Activated T-helper 17 cell treated with anti-CD3 and anti-CD28 coated beads, Interleukin-2, amount 50 U/mL, for 72 hours (primary cell): ENCODE results near the gene HOXB1. TPM values are rescaled to one million over a fixed set of nuclear protein-coding genes. Genes with fewer than 3 reads are reported as not detected.
A peak's percentile ranks its signal among the peaks of the same experiment; 100 is the strongest.

Experiments
- ATAC-seq: fragments of 150-1000 bp; cut with Tn5 transposase; replicated peaks from 2 replicates; pipeline ENCODE4 v1.10.0; 2021; ENCODE audit warnings: mild to moderate bottlenecking, moderate library complexity
- H3K27ac Mint-ChIP-seq: one replicate; pipeline ENCODE4 v1.8.0; 2022; ENCODE audit warnings: mixed read lengths
- H3K27me3 Mint-ChIP-seq: one replicate; pipeline ENCODE4 v1.8.0; 2022; ENCODE audit warnings: mixed read lengths
- H3K36me3 Mint-ChIP-seq: one replicate; pipeline ENCODE4 v1.8.0; 2022; ENCODE audit warnings: low read depth, mild to moderate bottlenecking, mixed read lengths
- H3K4me1 Mint-ChIP-seq: one replicate; pipeline ENCODE4 v1.8.0; 2022; ENCODE audit warnings: mixed read lengths
- H3K4me3 Mint-ChIP-seq: one replicate; pipeline ENCODE4 v1.8.0; 2022; ENCODE audit warnings: mild to moderate bottlenecking, mixed read lengths
- H3K9me3 Mint-ChIP-seq: one replicate; pipeline ENCODE4 v1.8.0; 2022; ENCODE audit warnings: mixed read lengths
- total RNA-seq, 2 donors: library from RNA; stranded (reverse); gene quantifications; one replicate each; pipeline ENCODE4 v1.2.3, GENCODE V29; 2022

HOXB1 gene
- total RNA-seq, 2 donors from 2014 or later: not detected

DNA sequence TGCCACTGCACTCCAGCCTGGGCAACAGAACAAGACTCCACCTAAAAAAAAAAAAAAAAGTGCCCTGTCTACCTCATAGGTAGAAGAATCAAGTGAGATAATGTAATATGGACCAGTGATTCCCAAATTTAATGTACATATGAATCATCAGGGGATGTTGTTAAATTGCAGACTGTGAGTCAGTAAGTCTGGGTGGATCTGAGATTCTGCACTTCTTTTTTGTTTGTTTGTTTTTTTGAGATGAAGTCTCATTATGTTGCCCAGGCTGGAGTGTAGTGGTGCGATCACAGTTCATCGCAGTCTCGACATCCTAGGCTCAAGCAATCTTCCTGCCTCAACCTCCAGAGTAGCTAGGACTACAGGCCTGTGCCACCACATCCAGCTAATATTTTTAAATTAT is 31.6 kb downstream of the HOXB1 start:
- Mint-ChIP-seq H3K27me3 (peaks cover 14% of the 10 kb centered on the region), H3K36me3 (no peaks in the 10 kb centered on the region), H3K4me1 (no peaks in the 10 kb centered on the region), H3K9me3 (no peaks in the 10 kb centered on the region), H3K4me3 (no peak overlapping the region), H3K27ac (no peak overlapping the region)
- ATAC-seq: peak; percentile 52

DNA sequence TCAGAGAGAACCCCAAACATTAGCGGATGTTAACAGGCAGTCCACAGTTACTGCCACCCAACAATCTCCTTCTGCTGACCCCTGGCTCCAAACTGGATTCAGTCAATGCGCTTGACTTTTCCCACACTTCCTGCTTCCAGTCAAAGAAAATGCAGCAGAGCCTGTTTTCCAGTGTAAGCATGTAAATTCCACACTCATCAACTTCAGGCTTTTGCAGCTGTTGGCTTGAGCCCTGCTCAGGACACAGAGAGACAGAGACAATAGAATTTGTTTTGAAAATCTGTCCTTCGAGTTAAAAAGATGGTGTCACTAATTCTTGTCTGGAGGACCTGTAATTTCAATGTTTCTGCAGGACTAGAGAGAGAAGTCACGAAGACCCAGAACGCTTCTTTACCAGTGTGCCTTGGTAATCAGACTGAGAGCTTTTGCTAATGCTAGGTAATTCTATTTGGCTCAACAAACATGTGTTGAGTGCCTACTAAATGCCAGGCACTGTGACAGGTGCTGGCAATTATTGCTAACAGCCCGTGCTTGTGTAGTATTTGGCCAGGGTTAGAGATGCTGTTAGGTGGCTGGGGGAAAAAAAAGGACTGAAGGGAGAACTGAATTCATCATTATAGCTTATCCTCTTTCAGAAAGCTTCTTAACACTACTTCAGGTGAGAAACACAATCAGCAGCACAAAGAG is 32.5 kb downstream of the HOXB1 start:
- H3K9me3 Mint-ChIP-seq: no peaks in the 10 kb centered on the region
- no peak for ATAC-seq
- no peaks in the 10 kb centered on the region for H3K36me3 Mint-ChIP-seq
- H3K4me1 Mint-ChIP-seq: no peaks in the 10 kb centered on the region
- H3K4me3 Mint-ChIP-seq: no peak overlapping the region
- H3K27ac Mint-ChIP-seq: no peak overlapping the region
- peaks cover 16% of the 10 kb centered on the region for H3K27me3 Mint-ChIP-seq

DNA sequence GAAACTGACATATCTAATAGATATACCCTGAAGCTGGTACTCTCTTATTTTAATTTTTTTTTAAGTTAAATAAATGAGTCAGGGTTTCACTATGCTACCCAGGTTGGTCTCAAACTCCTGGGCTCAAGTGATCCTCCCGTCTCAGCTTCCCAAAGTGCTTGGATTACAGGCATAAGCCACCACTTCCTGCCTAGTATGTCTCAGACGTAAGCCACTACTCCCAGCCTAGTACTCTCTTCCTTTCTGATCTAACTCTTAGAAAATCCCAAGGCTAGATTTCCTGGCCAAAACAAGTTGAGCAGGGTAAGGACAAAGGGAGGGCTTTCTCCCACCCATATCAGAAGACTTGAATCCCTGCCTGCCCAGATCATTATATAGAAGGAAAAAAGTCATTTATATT is 33.7 kb downstream of the HOXB1 start:
- H3K27me3 Mint-ChIP-seq: peaks cover 16% of the 10 kb centered on the region
- no peaks in the 10 kb centered on the region for H3K36me3 Mint-ChIP-seq
- no peaks in the 10 kb centered on the region for H3K4me1 Mint-ChIP-seq
- no peak for ATAC-seq
- H3K4me3 Mint-ChIP-seq: no peak overlapping the region
- no peak overlapping the region for H3K27ac Mint-ChIP-seq
- H3K9me3 Mint-ChIP-seq: no peaks in the 10 kb centered on the region

DNA sequence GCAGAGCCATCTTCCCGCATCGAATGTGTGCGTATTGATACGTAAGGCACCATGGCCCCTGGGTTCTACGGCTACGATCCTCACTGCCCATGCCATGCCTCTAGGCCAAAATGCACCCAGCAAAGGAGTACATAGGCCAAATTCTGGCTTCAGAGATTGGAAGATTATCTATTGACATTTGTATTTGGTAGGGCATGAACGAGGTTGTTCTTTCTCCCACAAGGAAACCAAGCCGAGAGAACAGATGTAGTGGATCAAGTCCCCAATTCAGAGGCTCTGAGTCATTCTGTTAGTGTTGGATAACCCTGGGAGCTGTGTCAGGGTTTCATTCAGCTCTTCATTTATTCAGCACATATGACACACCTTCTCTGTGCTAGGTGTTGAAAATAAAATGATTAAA is 36.5 kb downstream of the HOXB1 start:
- Mint-ChIP-seq H3K36me3 (no peaks in the 10 kb centered on the region), H3K4me1 (peaks cover 3% of the 10 kb centered on the region), H3K27me3 (peaks cover 7% of the 10 kb centered on the region), H3K9me3 (no peaks in the 10 kb centered on the region), H3K27ac (no peak overlapping the region), H3K4me3 (no peak overlapping the region)
- no peak for ATAC-seq

DNA sequence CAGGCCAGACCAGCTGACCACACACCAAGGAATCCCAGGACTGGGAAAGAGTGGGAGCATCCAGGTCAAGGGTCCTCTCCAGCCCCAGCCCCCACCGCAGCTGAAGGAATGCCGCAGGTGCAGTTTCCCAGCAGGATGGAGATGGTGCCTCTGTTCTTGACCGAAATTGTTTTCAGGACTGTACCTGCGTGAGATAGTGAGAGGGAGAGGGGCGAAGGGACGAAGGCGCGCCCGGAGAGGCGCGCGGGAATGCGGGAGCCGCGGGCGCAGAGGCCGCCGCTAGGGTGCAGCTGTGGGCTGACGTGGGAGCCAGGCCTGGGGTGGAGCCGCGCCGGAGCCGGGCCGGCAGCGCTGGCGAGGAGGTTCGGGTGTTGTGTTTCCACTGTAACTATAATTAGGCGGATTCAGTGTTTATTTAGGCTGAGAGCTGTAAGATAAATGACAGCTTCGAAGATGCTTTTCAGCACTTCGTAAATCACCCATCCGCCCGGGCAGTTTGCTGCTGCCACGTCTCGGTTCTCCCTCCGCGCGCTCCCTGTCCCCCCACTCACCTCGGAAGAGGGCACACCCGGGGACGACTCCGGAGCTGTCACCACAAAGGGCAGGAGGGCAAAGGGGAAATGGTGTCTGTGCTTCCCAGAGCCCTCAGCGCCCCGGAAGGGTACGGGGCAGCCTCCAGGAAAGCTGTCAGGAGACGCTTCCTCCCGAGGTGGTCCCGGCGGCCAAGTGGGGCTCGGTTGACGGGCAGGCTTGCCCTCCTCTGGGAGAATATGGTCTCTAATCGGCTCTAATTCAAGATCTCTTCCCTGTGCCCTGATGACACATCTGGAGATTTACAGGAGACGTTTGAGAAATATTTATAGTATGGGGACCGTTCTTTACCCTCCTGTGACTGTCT is 38.2 kb downstream of the HOXB1 start:
- peak overlapping the region; percentile 56 for H3K4me3 Mint-ChIP-seq
- peak; percentile 87 for ATAC-seq
- H3K9me3 Mint-ChIP-seq: no peaks in the 10 kb centered on the region
- no peak overlapping the region for H3K27ac Mint-ChIP-seq
- H3K4me1 Mint-ChIP-seq: peaks cover 8% of the 10 kb centered on the region
- no peaks in the 10 kb centered on the region for H3K36me3 Mint-ChIP-seq
- H3K27me3 Mint-ChIP-seq: peaks cover 7% of the 10 kb centered on the region

DNA sequence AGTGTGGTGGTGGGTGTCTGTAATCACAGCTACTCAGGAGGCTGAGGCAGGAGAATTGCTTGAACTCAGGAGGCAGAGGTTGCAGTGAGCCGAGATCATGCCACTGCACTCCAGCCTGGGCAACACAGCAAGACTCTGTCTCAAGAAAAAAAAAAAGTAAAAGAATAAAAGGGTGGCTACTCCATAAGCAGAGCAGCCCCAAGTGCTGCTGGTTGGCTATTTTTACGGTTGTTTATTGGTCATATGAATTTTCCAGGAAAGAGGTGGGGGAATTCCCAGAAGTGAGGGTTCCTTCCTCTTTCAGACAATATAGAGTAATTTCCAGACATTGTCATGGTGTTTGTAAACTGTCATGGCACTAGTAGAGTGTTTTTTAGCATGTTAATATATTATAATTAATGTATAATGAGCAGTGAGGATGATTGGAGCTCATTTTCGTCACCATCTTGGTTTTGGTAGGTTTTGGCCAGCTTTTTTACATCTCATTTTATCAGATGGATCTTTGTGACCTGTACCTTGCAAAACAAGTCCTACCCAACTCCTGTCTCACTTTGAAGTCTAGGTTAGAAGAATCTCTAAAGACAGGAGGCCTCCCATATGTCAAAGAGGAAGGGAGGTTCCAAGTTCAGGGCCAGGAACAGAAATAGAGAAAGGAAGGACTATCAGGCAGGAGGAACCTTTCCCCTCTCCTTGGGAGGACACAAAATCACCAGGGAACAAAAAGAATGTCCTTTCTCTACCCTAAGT is 39.1 kb downstream of the HOXB1 start:
- Mint-ChIP-seq H3K36me3 (no peaks in the 10 kb centered on the region), H3K27ac (peak overlapping the region; percentile 19), H3K4me1 (peaks cover 8% of the 10 kb centered on the region), H3K4me3 (peak overlapping the region; percentile 56), H3K9me3 (no peaks in the 10 kb centered on the region), H3K27me3 (peaks cover 7% of the 10 kb centered on the region)
- peak; percentile 82 for ATAC-seq

DNA sequence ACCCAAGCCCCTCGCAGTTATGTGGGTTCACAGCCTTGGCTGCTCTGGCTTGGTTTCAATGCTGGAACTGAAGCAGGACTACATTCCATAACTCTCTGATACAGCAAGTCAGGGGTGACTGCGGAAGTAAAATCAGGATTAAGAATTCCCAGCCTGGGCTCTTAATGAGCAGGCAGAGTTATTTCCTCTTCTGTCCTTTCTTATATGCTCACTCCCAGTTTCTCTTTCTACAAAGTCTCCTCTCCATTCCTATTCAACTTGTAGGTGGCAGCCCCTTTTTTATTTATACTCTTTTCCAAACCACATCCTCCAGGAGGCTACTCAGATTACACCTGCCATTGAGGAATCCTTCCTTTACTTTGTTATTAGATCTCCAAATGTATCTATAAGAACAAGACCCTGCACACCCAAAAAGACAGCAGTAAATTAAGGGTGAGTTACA is 40.3 kb downstream of the HOXB1 start:
- H3K27me3 Mint-ChIP-seq: peaks cover 11% of the 10 kb centered on the region
- H3K27ac Mint-ChIP-seq: no peak overlapping the region
- ATAC-seq: no peak
- H3K4me3 Mint-ChIP-seq: no peak overlapping the region
- H3K9me3 Mint-ChIP-seq: no peaks in the 10 kb centered on the region
- peaks cover 8% of the 10 kb centered on the region for H3K4me1 Mint-ChIP-seq
- H3K36me3 Mint-ChIP-seq: no peaks in the 10 kb centered on the region

DNA sequence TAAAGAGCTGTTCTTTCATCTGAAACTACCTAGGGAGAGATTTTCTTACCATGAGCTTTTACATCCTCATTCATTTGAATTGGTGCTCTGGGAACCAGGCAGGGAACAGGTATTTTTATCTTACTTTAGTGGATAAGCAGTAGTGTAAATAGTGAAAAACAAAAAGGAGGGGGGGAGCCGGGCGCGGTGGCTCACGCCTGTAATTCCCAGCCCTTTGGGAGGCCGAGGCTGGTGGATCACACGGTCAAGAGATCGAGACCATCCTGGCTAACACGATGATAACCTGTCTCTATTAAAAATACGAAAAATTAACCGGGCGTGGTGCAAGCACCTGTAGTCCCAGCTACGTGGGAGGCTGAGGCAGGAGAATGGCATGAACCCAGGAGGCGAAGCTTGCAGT is 41.0 kb downstream of the HOXB1 start:
- no peaks in the 10 kb centered on the region for H3K9me3 Mint-ChIP-seq

DNA sequence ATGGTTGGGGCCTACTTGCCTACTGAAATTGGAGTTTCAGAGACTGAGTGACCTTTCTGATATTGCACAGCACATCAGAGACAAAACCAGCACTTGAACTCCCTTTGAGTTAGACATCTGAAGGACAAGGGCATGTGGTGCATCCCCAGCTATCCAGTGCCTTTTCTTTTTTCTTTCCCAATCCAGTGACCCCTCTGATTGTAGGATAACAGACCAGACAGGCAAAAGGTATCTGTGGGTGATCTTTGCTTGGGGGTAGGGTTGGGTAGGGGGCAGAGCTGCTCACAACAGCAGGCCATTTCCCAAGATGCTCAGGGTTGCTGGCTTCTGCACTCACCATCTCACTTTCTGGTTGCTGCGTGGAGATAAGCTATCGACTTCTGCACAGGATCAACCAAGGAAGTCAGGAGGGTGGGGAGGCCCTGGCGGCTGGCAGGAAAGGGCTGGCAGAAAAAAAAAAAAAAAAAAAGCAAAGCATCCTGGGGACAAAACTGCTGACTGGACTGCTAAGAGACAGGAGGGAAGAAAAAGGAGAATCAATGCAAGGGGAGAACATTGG is 42.2 kb downstream of the HOXB1 start:
- no peaks in the 10 kb centered on the region for H3K9me3 Mint-ChIP-seq
- ATAC-seq: no peak
- no peaks in the 10 kb centered on the region for H3K36me3 Mint-ChIP-seq
- H3K27me3 Mint-ChIP-seq: peaks cover 3% of the 10 kb centered on the region
- H3K4me1 Mint-ChIP-seq: peaks cover 8% of the 10 kb centered on the region
- H3K27ac Mint-ChIP-seq: no peak overlapping the region
- H3K4me3 Mint-ChIP-seq: no peak overlapping the region

More for the DNA sequence above, 41.0 kb downstream of the HOXB1 start:
- Mint-ChIP-seq H3K4me3 (no peak overlapping the region), H3K27me3 (peaks cover 10% of the 10 kb centered on the region), H3K36me3 (no peaks in the 10 kb centered on the region), H3K4me1 (peaks cover 8% of the 10 kb centered on the region), H3K27ac (no peak overlapping the region)
- no peak for ATAC-seq

DNA sequence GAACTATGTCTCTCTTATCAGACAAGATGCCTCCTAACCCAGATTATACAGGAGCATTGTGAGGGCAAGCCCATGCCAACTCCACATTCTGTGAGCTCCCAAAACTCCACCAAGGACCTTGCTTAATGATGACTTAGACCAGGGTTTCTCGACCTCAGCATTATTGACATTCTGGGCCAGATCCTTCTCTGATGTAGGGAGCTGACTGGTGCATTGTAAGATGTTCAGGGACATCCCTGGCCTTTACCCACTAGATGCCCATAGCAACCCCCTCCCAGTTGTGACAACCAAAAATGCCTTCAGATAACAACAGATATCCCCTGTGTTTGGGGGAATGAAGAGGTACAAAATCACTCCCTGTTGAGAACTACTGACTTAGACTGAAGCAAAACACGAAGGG is 43.6 kb downstream of the HOXB1 start:
- peaks cover 3% of the 10 kb centered on the region for H3K27me3 Mint-ChIP-seq
- H3K9me3 Mint-ChIP-seq: no peaks in the 10 kb centered on the region
- no peaks in the 10 kb centered on the region for H3K36me3 Mint-ChIP-seq
- no peak overlapping the region for H3K27ac Mint-ChIP-seq
- H3K4me1 Mint-ChIP-seq: peaks cover 14% of the 10 kb centered on the region
- ATAC-seq: no peak
- H3K4me3 Mint-ChIP-seq: no peak overlapping the region

DNA sequence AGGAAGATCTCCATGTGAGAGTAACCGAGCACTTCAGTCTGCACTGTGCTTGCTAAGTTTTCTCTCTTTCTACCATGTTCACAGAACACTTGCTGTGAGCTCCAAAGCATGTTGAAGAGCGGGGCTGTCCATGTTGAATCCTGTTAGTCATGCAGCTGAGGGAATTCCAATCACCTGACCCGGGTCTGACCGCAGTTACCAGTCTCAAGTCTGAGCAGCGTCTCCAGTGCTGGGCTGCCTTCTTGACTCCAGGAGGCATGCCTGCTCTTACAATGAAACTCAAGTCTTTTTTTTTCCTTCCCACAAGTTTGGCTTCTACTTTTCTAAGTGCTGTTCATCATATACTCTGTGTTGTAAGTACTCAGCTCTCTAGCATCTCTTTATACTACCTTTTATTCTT is 44.3 kb downstream of the HOXB1 start:
- peaks cover 16% of the 10 kb centered on the region for H3K4me1 Mint-ChIP-seq
- H3K27ac Mint-ChIP-seq: no peak overlapping the region

DNA sequence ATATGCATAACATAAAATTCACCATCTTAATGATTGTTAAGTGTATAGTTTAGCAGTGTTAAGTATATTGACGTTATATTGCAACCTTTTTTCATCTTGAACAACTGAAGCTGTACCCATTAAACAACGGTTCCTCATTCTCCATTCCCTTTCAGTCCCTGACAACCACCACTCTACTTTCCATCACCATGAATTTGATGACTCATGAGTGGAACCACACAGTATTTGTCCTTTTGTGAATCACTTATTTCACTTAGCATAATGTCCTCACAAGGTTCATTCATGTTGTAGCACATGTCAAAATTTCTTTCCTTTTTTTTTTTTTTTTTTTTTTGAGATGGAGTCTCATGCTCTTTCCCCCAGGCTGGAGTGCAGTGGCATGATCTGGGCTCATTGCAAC is 46.0 kb downstream of the HOXB1 start:
- ATAC-seq: peak; percentile 83

More for the DNA sequence above, 44.3 kb downstream of the HOXB1 start:
- no peaks in the 10 kb centered on the region for H3K9me3 Mint-ChIP-seq
- H3K4me3 Mint-ChIP-seq: no peak overlapping the region
- no peaks in the 10 kb centered on the region for H3K36me3 Mint-ChIP-seq
- no peak for ATAC-seq
- H3K27me3 Mint-ChIP-seq: peaks cover 3% of the 10 kb centered on the region

DNA sequence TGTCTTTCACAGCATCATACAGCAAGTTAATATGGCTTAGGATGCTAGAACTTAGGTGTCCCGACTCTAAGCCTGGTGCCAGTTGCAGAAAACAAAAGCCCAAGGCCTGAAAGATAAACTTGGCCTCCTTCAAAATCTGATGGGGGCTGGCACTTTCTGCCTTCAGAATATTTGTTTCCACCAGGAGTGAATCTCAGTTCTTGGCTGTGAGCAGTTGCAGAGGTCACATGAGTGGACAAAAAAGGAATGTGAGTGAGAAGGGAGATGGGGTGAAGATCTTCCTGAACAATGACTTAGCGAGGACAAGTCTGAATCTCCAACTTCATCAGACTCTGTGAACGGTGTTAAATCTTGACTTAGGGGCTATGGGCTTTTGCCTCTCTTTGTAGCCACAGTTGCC is 46.6 kb downstream of the HOXB1 start:
- Mint-ChIP-seq H3K9me3 (no peaks in the 10 kb centered on the region), H3K27me3 (peaks cover 3% of the 10 kb centered on the region), H3K4me3 (no peak overlapping the region), H3K36me3 (no peaks in the 10 kb centered on the region), H3K4me1 (peaks cover 12% of the 10 kb centered on the region), H3K27ac (no peak overlapping the region)
- ATAC-seq: no peak

More for the DNA sequence above, 46.0 kb downstream of the HOXB1 start:
- peaks cover 16% of the 10 kb centered on the region for H3K4me1 Mint-ChIP-seq
- no peak overlapping the region for H3K4me3 Mint-ChIP-seq
- no peaks in the 10 kb centered on the region for H3K36me3 Mint-ChIP-seq
- H3K27ac Mint-ChIP-seq: no peak overlapping the region
- H3K9me3 Mint-ChIP-seq: no peaks in the 10 kb centered on the region
- H3K27me3 Mint-ChIP-seq: peaks cover 3% of the 10 kb centered on the region

DNA sequence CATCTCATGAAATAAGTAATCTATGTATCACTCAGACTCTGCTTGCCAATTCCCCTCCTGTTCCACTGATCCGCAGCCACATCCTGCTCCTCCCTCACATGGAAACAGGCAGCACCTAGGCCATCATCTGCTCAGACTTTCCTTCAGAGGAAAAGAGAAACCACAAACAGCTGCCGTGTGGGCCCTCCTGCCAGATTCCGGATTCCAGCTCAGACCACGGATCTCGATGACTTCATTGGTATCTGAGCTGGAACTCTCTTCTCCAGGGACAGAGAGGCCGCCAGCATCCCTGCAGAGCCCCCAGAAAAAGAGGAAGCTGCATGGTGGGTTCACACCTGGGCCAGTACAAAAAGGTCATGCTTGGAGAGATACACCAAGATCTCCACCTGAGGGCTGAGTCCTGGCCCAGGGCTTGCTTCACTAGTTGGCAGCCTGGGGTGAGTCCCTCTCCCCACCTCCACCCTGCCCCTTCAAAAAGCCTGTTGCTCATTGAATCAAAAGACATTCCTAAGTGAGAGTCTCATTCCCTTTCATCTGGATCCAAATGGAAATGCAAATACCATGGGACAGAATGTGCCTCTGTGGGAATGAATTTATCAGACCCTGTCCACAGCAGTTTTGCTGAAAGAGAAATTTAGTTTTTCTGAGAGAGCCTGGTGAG is 47.2 kb downstream of the HOXB1 start:
- Mint-ChIP-seq H3K9me3 (no peaks in the 10 kb centered on the region), H3K27ac (peak overlapping the region; percentile 75), H3K4me3 (peak overlapping the region; percentile 41), H3K27me3 (peaks cover 3% of the 10 kb centered on the region), H3K4me1 (peaks cover 9% of the 10 kb centered on the region), H3K36me3 (no peaks in the 10 kb centered on the region)
- ATAC-seq: peak; percentile 76
